NCI-H1436 treated with DMSO at 0.1 percent for 48 hours (cell line): ENCODE data around the gene TMEM134.
"Not testable (repeated sequence)": the region's sequence is repeated elsewhere in the genome, so short reads cannot be mapped to it uniquely, and the experiment has no call there.

Experiments
- DNase-seq: peaks from one replicate; lab custom pipeline; 2025; lab: John Stamatoyannopoulos, UW

TMEM134 gene

DNA sequence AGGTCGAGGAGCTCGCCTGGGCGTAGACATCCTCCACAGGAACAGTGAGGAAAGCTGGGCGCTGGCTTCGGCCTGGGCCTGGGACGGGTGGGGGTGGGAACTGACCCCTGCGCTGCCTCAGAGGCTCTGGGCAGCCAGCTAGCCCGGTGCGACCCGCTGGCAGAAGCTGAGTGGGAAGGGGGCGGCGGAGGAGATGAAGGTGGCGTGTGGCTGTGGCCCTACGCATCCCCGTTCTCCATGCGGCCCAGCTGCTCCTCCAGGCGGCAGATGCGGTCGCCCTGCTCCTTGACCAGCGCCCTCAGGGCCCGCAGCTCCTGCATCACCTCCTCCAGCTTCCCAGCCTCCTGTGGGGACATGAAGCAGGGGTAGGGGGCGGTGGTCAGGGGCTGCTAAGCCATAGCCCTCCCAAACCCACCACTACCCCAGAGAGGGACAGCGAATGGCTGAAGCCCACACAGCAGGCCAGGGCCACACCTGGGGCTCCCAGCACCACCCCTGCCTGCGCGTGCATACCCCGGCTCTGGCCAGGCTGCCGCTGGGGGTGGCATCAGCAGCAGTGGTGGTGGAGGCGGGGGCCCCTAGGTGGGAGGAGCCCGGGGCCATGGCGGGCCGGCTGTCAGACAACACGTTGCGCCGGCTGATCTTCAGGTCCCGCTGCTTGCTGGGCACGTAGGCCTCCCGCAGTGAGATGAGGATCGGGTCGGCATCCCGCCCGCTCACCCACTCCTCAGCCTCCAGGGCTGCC is 30.7 kb downstream of the TMEM134 start:
- DNase-seq, result no peak

DNA sequence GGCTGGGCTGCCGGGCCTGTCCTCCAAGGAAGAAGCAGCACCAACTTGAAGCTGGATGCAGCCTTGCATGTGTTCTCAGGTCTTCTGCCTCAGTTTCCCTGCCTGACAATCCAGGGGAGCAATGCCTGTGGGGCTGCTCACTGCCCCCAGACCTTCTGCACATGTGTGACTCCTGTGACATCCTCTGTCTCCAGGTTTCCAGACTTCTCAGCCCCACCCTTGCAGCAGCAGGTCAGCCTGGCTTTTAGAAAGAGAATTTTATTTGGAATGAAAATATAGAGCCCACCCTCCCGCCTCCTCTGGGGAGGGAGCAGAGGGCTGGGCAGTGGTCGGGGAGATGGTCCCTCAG is 31.3 kb downstream of the TMEM134 start:
- DNase-seq, result no peak

DNA sequence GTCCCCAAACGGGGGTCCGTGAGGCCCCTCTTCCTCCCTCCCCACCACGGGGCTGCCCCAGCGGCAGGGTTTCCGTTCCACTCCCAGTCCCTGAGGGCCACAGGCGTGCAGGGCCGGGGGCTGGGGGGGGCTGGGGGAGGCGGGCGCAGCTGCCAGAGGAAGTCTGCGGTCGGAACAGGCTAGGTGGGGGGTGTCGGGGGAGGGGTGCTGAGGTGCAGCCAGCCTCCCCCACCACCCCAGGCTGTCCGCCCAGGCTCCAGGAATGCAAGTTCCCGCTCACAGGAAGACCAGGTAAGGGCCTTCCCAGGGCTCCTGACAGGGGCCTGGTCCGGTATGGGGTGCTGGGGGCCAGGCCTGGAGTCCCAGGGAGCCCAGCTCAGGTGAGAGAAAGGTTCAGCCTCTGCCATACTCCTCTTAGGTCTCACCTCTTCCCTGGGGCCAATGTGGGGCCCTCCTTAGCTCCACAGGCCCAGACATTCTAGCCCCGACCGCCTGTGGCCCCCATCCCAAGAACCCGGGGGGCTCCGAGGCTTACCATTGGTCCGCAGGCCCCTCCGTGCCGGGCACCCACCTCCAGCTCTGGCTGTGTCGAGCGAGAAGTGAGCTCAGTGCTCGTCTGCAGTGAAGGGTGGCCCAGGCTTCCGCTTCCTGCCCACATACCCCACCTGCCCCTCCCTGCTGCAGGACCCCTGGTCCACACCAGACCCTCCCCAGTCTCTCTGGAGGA is 31.8 kb downstream of the TMEM134 start, which contains the start of gene PTPRCAP:
Gene PTPRCAP, minus strand, starts transcription at position 601 of the 727 bp plus-strand sequence. Its CDS starts 63 bp downstream, at position 538.
- DNase-seq, result no peak

DNA sequence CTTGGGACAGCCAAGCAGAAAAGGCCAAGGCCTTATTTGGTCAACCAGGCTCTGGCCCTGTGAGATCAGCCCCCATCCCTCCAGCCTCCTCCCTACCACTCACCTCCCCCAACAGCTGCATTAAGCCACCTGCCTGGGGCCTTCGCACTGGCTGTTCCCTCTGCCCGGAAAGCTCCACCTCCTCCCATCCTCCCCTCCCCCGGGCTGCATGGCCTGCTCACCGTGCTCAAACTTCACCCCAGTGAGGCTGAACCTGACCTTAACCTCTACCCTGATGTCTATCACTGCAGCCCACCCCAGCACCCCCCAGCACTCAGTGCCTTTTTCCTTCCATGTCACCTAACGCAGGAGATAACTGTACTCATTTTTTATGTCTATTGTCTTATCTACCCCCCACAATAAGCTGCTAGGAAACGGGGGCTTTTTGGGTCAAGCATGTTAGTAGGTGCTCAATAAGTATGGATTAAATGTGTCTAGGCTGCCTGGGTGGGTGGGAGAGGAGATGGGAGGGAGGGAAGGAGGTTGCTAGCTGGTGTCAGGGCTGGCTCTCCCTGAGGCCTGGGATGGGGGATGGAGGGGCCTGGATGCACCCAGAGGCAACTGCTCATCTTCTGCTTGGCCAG is 32.5 kb downstream of the TMEM134 start:
- no peak for DNase-seq

DNA sequence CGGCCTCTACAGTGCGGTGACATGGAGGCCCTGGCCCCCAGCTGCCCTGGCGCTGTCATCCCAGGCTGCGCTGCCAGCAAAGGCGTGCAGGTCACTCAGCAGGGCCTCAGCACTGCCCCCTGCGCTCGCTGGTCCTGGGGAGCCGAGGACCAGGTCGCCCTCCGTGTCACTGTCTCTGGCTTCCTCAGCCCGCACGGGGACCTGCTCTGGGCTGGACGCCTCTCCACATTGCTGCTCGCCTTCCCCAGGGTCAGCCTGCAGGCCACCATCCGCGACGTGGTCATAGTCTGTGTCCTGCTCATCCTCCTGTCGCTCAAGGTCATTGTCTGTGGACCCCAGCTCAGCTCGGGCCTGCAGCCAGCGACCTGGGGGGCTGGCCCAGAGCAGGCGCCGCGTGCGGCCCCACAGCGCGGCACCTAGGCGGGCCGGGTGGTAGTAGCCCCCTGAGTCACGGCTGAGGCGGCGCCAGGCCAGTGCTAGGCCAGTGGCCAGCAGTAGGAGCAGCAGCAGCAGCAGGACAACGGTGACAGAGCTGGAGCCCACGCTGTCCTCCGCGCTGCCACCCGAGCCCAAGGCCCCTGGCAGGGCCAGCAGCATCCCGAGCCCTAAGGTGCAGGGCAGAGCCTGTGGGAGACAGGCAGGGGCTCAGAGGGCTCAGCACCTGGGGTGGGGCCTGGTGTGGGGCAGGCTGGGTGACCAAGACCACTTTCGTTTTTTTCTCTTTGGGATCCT is 33.2 kb downstream of the TMEM134 start:
- DNase-seq, result no peak

DNA sequence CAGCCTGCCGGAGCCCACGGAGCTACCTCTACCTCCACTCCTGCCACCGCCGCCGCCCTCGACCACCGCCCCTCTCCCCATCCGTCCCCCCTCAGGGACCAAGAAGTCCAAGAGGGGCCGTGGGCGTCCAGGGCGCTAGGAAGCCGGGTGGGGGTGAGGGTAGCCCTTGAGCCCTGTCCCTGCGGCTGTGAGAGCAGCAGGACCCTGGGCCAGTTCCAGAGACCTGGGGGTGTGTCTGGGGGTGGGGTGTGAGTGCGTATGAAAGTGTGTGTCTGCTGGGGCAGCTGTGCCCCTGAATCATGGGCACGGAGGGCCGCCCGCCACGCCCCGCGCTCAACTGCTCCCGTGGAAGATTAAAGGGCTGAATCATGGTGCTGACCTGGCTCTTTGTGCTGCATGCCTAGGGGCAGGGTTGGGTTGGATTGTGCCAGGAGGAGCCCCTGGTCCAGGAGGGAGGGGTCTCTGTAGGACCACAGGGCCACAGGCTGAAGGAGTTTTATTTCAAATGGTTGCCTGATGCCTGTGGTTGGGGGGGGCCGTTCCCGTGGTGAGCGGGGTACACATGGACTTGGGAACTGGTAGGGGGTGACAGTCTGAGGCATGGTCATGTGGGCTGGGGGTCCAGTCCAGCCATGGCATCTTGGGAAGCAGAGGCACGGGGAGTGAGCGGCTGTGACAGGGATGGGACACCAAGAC is 33.9 kb downstream of the TMEM134 start:
- no peak for DNase-seq

DNA sequence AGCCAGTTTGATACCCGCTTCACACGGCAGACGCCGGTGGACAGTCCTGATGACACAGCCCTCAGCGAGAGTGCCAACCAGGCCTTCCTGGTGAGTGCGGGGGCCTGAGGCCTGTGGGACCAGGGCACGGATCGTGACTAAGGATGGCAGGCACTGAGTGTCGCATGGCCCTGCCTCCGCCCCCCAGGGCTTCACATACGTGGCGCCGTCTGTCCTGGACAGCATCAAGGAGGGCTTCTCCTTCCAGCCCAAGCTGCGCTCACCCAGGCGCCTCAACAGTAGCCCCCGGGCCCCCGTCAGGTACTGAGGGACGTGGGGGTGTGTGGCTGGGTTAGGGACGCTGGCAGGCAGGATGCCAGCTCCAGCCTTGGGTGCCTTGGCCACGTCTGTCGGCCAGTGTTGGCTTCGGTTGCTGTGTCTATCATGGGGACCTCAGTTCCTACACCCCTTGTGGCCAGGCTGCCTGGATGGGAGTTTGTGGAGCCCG is 34.6 kb downstream of the TMEM134 start:
- no peak for DNase-seq

DNA sequence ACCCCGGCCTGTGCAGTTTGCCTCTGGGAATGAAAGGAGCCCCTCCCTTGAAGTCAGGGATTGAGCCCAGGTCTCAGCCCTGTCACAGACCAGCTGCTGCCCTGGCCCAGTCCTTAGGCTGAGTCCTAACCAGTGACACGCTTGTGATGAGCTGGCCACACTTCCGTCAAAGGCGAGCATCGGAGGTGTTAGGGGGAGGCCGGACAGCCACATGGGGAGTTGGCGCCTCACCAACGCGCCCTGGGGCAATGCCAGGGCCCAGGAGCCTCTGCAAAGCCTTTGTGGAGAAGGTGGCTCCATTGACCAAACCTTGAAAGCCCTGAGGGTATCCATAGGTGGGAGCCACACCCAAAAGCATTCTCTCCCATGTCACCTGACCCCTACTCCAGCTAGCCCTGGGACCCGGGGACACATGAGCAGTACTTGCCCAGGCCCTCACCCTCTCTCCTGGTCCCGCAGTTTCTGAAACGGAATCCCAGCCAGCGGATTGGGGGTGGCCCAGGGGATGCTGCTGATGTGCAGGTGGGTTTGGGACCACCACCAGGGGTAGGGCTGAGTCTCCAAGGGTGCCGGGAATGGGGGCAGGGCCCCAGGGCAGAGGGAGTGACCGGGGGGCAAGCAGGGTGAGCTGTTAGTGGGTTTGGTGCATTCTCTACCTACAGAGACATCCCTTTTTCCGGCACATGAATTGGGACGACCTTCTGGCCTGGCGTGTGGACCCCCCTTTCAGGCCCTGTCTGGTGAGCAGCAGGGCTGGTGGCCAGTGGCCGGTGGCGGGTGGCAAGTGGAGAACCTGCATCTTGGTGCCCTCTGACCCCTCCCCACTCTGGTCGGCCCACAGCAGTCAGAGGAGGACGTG is 35.3 kb downstream of the TMEM134 start:
- DNase-seq, result no peak

DNA sequence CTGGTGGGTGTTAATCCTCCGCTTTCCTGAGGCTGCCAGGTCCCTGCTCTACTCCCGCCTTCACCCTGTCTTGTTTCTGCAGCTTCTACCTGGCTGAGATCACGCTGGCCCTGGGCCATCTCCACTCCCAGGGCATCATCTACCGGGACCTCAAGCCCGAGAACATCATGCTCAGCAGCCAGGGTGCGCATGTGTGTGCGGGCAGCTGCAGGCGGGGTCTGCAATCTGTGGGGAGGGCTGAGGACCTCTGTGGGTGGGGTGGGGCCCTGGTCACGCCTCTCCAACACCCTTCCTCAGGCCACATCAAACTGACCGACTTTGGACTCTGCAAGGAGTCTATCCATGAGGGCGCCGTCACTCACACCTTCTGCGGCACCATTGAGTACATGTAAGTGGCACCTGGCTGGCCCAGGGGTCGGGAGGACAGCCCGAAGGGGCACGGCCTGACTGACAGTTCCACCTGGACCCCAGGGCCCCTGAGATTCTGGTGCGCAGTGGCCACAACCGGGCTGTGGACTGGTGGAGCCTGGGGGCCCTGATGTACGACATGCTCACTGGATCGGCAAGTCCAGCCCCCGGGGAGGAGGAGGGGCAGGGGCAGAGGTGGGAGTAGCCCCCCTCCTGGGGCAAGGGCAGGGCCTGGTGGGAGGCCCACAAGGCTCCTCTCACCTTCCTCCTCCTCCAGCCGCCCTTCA is 36.2 kb downstream of the TMEM134 start:
- no peak for DNase-seq

DNA sequence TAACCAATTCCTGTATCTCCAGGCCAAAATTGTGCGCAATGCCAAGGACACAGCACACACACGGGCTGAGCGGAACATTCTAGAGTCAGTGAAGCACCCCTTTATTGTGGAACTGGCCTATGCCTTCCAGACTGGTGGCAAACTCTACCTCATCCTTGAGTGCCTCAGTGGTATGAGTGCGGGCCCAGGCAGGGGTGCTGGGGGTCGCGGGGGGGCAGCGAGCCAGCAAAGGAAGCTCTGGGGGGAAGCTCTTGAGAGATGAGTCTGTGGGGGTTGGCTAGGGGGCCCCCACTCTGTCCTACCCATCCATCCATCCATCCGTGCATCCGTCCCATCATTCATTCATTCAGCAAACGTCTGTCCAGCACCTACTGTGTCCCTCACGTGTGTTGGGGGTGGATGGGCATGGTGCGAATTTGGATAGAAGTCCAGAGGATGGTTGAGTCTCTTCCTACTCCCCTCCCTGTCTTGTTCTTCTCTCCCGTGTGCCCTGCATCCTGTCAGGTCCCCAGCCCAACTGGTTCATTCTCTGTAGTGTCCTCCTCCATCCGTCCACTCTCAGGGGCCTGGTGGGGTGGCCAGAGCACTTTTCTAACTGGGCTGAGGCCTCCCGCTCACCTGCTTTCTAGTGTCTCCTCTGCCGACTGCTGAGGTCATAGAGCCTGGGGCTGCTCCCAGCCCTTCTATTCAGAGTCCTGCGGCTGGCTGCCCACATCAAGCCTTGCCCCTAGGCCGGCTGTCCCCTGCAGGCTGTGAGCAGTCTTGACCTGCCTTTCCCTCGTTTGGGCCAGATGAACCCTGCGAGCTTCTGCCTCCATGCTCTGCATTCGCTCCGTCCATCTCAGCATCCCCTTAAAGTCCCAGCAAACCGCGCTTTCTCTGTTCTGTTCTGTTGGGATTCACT is 37.5 kb downstream of the TMEM134 start:
- DNase-seq, result no peak

DNA sequence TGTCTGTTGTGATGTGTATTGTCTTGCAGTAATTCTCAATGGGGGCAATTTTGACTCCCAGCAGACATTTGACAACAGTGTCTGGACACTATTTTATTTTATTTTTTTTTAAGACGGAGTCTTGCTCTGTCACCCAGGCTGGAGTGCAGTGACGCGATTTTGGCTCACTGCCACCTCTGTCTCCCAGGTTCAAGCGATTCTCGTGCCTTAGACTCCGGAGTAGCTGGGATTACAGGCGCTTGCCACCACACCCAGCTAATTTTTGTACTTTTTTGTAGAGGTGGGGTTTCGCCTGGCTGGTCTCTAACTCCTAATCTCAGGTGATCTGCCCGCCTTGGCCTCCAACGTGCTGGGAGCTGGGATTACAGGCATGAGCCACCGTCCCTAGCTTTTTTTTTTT is 39.3 kb downstream of the TMEM134 start:
- DNase-seq, result no peak

DNA sequence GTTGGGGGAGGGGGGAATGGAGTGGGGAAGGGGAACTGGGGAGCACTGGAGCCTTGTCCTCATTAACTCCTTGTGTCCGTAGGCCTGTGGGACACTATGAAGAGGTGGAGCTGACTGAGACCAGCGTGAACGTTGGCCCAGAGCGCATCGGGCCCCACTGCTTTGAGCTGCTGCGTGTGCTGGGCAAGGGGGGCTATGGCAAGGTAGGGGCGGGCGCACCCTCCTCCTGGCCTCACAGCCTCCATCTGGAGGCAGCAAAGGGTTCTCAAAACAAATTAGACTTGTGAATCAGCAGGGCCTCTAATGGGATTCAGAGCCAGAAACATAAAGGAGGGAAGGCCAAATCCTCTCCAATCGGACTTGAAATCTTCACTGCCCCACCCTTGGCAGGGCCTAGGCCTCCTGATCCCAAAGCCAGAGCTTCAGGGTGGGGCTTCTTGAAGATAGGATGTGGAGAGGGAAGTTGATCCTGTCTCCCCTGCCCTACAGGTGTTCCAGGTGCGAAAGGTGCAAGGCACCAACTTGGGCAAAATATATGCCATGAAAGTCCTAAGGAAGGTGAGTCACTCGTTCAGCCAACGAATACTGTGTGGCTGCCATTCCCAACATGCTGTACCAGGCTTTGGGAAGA is 39.9 kb downstream of the TMEM134 start:
- DNase-seq, result no peak

DNA sequence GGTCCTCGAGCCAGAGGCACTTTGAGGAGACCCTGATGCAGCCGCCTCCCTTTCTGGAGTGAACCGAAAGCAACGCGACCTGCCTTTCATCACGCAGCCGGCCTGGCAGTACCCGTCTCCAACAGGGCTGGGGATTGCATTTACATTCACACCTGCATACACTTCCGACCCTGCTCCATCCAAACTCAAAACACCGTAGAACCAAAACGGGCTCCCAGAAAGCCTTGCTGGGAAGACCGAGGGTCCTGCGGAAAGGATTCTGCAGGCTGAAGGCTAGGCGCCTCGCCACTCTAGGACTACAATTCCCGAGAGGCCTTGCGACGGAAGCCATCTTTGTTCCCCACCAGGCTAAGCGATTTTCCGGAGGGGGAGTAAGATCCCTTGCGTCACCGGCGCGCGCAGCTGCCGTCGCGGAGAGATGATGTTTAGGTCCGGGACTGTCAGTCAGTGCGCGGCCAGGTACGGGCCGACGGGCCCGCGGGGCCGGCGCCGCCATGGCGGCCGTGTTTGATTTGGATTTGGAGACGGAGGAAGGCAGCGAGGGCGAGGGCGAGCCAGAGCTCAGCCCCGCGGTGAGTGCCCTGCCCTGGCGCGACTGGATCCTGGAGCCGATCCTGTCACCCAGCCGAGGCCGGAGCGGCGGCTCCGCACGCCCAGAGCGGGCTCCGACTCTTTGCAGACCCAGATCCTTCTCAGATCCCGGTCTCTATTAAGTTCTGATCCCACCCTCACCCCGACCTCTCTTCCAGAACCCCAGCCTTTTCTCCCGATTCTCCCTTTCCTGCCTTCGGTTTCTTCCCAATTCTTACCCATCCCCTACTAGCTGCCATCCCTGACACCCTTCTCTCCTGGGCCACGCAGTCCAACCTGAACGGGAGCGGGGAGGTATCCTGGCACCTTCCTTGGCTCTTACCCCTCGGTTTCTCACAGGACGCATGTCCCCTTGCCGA is 40.7 kb downstream of the TMEM134 start, which contains the start of gene RPS6KB2:
Gene RPS6KB2, plus strand, starts transcription at position 443 of the 950 bp plus-strand sequence. Its CDS starts 52 bp downstream, at position 495.
- DNase-seq, result peak; percentile 93

DNA sequence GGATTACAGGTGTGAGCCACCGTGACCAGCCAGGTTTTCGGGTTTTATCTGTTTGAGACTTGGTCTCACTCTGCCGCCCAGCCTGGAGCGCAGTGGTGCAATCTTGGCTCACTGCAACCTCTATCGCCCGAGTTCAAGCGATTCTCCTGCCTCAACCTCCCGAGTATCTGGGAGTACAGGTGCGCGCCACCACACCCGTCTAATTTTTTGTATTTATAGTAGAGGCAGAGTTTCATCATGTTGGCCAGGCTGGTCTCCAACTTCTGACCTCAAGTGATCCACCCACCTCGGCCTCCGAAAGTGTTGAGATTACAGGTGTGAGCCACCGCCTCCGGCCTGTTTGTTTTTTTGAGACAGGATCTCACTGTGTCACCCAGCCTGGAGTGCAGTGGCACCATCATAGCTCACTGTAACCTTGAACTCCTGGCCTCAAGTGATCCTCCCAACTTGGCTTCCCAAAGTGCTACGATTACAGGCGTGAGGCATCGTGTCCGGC is 41.6 kb downstream of the TMEM134 start:
- DNase-seq, result not testable (repeated sequence)

DNA sequence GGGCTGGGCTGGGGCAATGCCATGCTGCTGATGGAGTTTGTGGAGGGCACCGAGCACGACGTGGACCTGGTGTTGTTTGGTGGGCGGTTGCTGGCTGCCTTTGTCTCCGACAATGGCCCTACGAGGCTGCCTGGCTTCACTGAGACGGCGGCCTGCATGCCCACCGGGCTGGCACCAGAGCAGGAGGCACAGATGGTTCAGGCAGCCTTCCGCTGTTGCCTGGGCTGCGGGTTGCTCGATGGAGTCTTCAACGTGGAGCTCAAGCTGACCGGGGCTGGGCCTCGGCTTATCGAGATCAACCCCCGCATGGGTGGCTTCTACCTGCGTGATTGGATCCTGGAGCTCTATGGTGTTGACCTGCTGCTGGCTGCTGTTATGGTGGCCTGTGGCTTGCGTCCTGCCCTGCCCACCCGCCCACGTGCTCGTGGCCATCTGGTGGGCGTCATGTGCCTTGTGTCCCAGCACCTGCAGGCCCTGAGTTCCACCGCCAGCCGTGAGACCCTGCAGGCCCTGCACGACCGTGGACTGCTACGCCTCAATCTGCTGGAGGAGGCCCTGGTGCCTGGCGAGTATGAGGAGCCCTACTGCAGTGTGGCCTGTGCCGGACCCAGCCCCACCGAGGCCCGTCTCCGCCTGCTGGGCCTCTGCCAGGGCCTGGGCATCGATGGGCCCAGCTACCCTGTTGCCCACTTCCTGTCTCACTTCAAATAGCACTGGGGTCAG is 45.0 kb downstream of the TMEM134 start:
- DNase-seq, result no peak

DNA sequence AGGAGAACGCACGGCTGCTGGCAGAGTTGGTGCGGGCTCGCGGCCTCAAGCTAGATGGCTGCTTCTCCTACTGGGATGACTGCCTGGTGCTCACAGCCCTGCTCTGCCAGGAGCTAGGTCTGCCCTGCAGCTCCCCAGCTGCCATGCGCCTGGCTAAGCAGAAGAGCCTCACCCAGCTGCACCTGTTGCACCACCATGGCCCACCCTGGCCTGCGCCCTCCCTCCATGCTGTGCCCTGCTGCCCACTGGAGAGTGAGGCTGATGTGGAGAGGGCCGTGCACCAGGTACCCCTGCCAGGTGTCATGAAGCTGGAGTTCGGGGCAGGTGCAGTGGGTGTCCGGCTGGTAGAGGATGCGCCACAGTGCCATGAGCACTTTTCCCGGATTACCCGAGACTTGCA is 45.6 kb downstream of the TMEM134 start:
- no peak for DNase-seq
